ENCODE measurements around the gene LIMS1.
"Not testable (repeated sequence)": the region's sequence is repeated elsewhere in the genome, so short reads cannot be mapped to it uniquely, and the experiment has no call there.

Gene LIMS1

GRCh38 chr2:108652187-108652931, 118.1 kb downstream of the LIMS1 start:
- POLR2A ChIA-PET; DNase-seq (ENCODE audit: extremely low spot score): not testable (repeated sequence)
- CTCF ChIA-PET, result interaction anchor here (0.9 kb wide), 1 partner anchor 15 kb away, joined by 3 read pairs; no protein-coding TSS in a partner anchor

- POLR2A ChIA-PET, CTCF ChIA-PET: not testable (repeated sequence)
Measured at GRCh38 chr2:108653425-108653824, 119.2 kb downstream of the LIMS1 start.

GRCh38 chr2:108653849-108654248, 119.6 kb downstream of the LIMS1 start:
- POLR2A ChIA-PET; DNase-seq (ENCODE audit: extremely low spot score); CTCF ChIA-PET: not testable (repeated sequence)

More at GRCh38 chr2:108653425-108653824, 119.2 kb downstream of the LIMS1 start:
- DNase-seq (ENCODE audit: extremely low spot score), result not testable (repeated sequence)

- DNase-seq (ENCODE audit: extremely low spot score); POLR2A ChIA-PET; CTCF ChIA-PET: not testable (repeated sequence)
Measured at GRCh38 chr2:108654521-108655125, 120.4 kb downstream of the LIMS1 start.

GRCh38 chr2:108655270-108655669, 121.0 kb downstream of the LIMS1 start:
- CTCF ChIA-PET; POLR2A ChIA-PET; DNase-seq (ENCODE audit: extremely low spot score): not testable (repeated sequence)

GRCh38 chr2:108656282-108656681, 122.0 kb downstream of the LIMS1 start:
- CTCF ChIA-PET; POLR2A ChIA-PET; DNase-seq (ENCODE audit: extremely low spot score): not testable (repeated sequence)

GRCh38 chr2:108657517-108657916, 123.2 kb downstream of the LIMS1 start:
- POLR2A ChIA-PET; DNase-seq (ENCODE audit: extremely low spot score): not testable (repeated sequence)

GRCh38 chr2:108658553-108658952, 124.3 kb downstream of the LIMS1 start:
- CTCF ChIA-PET; POLR2A ChIA-PET; DNase-seq (ENCODE audit: extremely low spot score): not testable (repeated sequence)

More at GRCh38 chr2:108657517-108657916, 123.2 kb downstream of the LIMS1 start:
- CTCF ChIA-PET, result not testable (repeated sequence)

- CTCF ChIA-PET, result interaction anchor here (1.7 kb wide), 1 partner anchor 25 kb away, joined by 17 read pairs; no protein-coding TSS in a partner anchor
- not testable (repeated sequence) for DNase-seq (ENCODE audit: extremely low spot score)
- POLR2A ChIA-PET, result interaction anchor here (0.6 kb wide), 1 partner anchor 122 kb away, joined by 8 read pairs; no protein-coding TSS in a partner anchor
Measured at GRCh38 chr2:108661493-108661892, 127.2 kb downstream of the LIMS1 start.

GRCh38 chr2:108662207-108662612, 127.9 kb downstream of the LIMS1 start:
- not testable (repeated sequence) for DNase-seq (ENCODE audit: extremely low spot score)
- POLR2A ChIA-PET, result interaction anchor here (0.6 kb wide), 1 partner anchor 121 kb away, joined by 8 read pairs; no protein-coding TSS in a partner anchor
- CTCF ChIA-PET, result interaction anchor here (1.7 kb wide), 1 partner anchor 26 kb away, joined by 17 read pairs; no protein-coding TSS in a partner anchor

- CTCF ChIA-PET; DNase-seq (ENCODE audit: extremely low spot score): not testable (repeated sequence)
Measured at GRCh38 chr2:108663346-108663745, 129.1 kb downstream of the LIMS1 start.

GRCh38 chr2:108664089-108664488, 129.8 kb downstream of the LIMS1 start:
- POLR2A ChIA-PET; DNase-seq (ENCODE audit: extremely low spot score); CTCF ChIA-PET: not testable (repeated sequence)

More at GRCh38 chr2:108663346-108663745, 129.1 kb downstream of the LIMS1 start:
- POLR2A ChIA-PET, result not testable (repeated sequence)

- POLR2A ChIA-PET; DNase-seq (ENCODE audit: extremely low spot score): not testable (repeated sequence)
- CTCF ChIA-PET, result interaction anchor here (1.1 kb wide), 1 partner anchor 29 kb away, joined by 3 read pairs; no protein-coding TSS in a partner anchor
Measured at GRCh38 chr2:108664979-108665378, 130.7 kb downstream of the LIMS1 start.

- POLR2A ChIA-PET; DNase-seq (ENCODE audit: extremely low spot score); CTCF ChIA-PET: not testable (repeated sequence)
Measured at GRCh38 chr2:108665975-108666374, 131.7 kb downstream of the LIMS1 start.

- CTCF ChIA-PET; DNase-seq (ENCODE audit: extremely low spot score); POLR2A ChIA-PET: not testable (repeated sequence)
Measured at GRCh38 chr2:108667140-108667539, 132.9 kb downstream of the LIMS1 start.

- POLR2A ChIA-PET; DNase-seq (ENCODE audit: extremely low spot score); CTCF ChIA-PET: not testable (repeated sequence)
Measured at GRCh38 chr2:108670282-108670681, 136.0 kb downstream of the LIMS1 start.

GRCh38 chr2:108672200-108672805, 138.0 kb downstream of the LIMS1 start:
- POLR2A ChIA-PET; DNase-seq (ENCODE audit: extremely low spot score); CTCF ChIA-PET: not testable (repeated sequence)

- POLR2A ChIA-PET; DNase-seq (ENCODE audit: extremely low spot score): not testable (repeated sequence)
- CTCF ChIA-PET, result interaction anchor here (1.5 kb wide), 1 partner anchor 40 kb away, joined by 4 read pairs; no protein-coding TSS in a partner anchor
Measured at GRCh38 chr2:108676522-108676921, 142.3 kb downstream of the LIMS1 start.
